Neural cell (in vitro differentiated cells): ENCODE data around the gene MYOG. TPM values are rescaled to one million over a fixed set of nuclear protein-coding genes. Genes with fewer than 3 reads are reported as not detected.

Source experiments
- H2AFZ ChIP-seq: fragments of 200-600, 300-800 bp; sonication (generic), shearing (Covaris generic); 2 replicates; pipeline ENCODE4 v1.6.0; 2014; ENCODE audit warnings: low read depth, mild to moderate bottlenecking, antibody characterized with exemption, low read length, moderate library complexity
- H3F3A ChIP-seq: fragments of 200-600 bp; shearing (Covaris generic); 2 replicates; pipeline ENCODE4 v1.6.1; 2016; ENCODE audit warnings: mild to moderate bottlenecking, moderate library complexity, mixed read lengths, antibody characterized with exemption, low read length; ENCODE audit not compliant: insufficient read depth, poor library complexity, severe bottlenecking
- H3K27ac ChIP-seq: fragments of 200-600, 300-800 bp; sonication (generic), shearing (Covaris generic); 2 replicates; pipeline ENCODE4 v1.5.1; 2014; ENCODE audit warnings: mild to moderate bottlenecking, low read length, moderate library complexity
- H3K27me3 ChIP-seq: fragments of 300-800, 200-600 bp; sonication (generic), shearing (Covaris generic); 2 replicates; pipeline ENCODE4 v1.6.0; 2014; ENCODE audit warnings: mild to moderate bottlenecking, low read depth, low read length, moderate library complexity; ENCODE audit not compliant: insufficient read depth
- H3K36me3 ChIP-seq: fragments of 300-800, 200-600 bp; sonication (generic), shearing (Covaris generic); 2 replicates; pipeline ENCODE4 v1.5.1; 2014; ENCODE audit warnings: mild to moderate bottlenecking, antibody characterized with exemption, low read length, moderate library complexity; ENCODE audit not compliant: insufficient read depth
- H3K4me2 ChIP-seq: fragments of 300-800, 200-600 bp; sonication (generic), shearing (Covaris generic); 2 replicates; pipeline ENCODE4 v1.6.0; 2014; ENCODE audit warnings: mild to moderate bottlenecking, low read length
- H3K4me3 ChIP-seq: fragments of 300-800, 200-600 bp; sonication (generic), shearing (Covaris generic); 2 replicates; pipeline ENCODE4 v1.5.1; 2014; ENCODE audit warnings: mild to moderate bottlenecking, low read length, moderate library complexity
- H3K79me2 ChIP-seq: fragments of 200-600 bp; shearing (Covaris generic); replicated peaks from 2 replicates; pipeline ENCODE4 v1.6.0; 2014; ENCODE audit warnings: mild to moderate bottlenecking, low read length, moderate library complexity; ENCODE audit not compliant: insufficient read depth
- H3K9ac ChIP-seq: fragments of 300-800, 200-600 bp; sonication (generic), shearing (Covaris generic); 2 replicates; pipeline ENCODE4 v1.6.1; 2016; ENCODE audit warnings: mild to moderate bottlenecking, low read length, mixed read lengths
- H3K9me2 ChIP-seq: fragments of 200-600 bp; shearing (Covaris generic); 2 replicates; pipeline ENCODE4 v1.6.1; 2016; ENCODE audit warnings: mild to moderate bottlenecking, low read length, mixed read lengths; ENCODE audit not compliant: insufficient read depth
- H3K9me3 ChIP-seq: fragments of 200-600, 300-800 bp; sonication (generic), shearing (Covaris generic); 2 replicates; pipeline ENCODE4 v1.6.1; 2016; ENCODE audit warnings: mild to moderate bottlenecking, mixed run types, low read length, moderate library complexity, mixed read lengths
- H4K20me1 ChIP-seq: fragments of 200-600 bp; shearing (Covaris generic); 2 replicates; pipeline ENCODE4 v1.6.1; 2016; ENCODE audit warnings: mild to moderate bottlenecking, mixed run types; ENCODE audit not compliant: insufficient read depth
- EP300 ChIP-seq: fragments of 450-650 bp; conservative IDR thresholded peaks from 2 replicates; pipeline ENCODE4 v1.6.1; 2014; ENCODE audit warnings: antibody characterized with exemption, mild to moderate bottlenecking, moderate library complexity; ENCODE audit not compliant: poor library complexity, severe bottlenecking
- EZH2 ChIP-seq: fragments of 200-600, 300-800 bp; shearing (Covaris generic), sonication (generic); IDR thresholded peaks from 2 replicates; pipeline ENCODE4 v1.6.1; 2014; ENCODE audit warnings: antibody characterized with exemption, low read length, borderline replicate concordance, mild to moderate bottlenecking; ENCODE audit not compliant: insufficient read depth, poor library complexity, severe bottlenecking
- MXI1 ChIP-seq: fragments of 450-650 bp; conservative IDR thresholded peaks from 2 replicates; pipeline ENCODE4 v1.6.1; 2014; ENCODE audit warnings: antibody characterized with exemption, mild to moderate bottlenecking; ENCODE audit not compliant: poor library complexity, severe bottlenecking
- POLR2AphosphoS5 ChIP-seq: IDR thresholded peaks from 2 replicates; pipeline ENCODE4 v1.6.1; 2012
- RAD21 ChIP-seq: fragments of 450-650 bp; conservative IDR thresholded peaks from 2 replicates; pipeline ENCODE4 v1.6.1; 2014; ENCODE audit warnings: antibody characterized with exemption, mild to moderate bottlenecking, moderate library complexity
- REST ChIP-seq: IDR thresholded peaks from 2 replicates; pipeline ENCODE4 v1.6.1; 2012; ENCODE audit warnings: borderline replicate concordance
- SMC3 ChIP-seq: fragments of 450-650 bp; conservative IDR thresholded peaks from 2 replicates; pipeline ENCODE4 v1.6.1; 2014; ENCODE audit warnings: antibody characterized with exemption, mild to moderate bottlenecking, moderate library complexity; ENCODE audit not compliant: poor library complexity
- TAF1 ChIP-seq: IDR thresholded peaks from 2 replicates; pipeline ENCODE4 v1.6.1; 2012; ENCODE audit warnings: low read depth
- polyA plus RNA-seq: library from polyadenylated mRNA; depleted of rRNA; stranded (reverse); fragments of >200 nt; gene quantifications from 2 replicates; pipeline ENCODE4 v1.2.3, GENCODE V29; 2014
- TF ChIP-seq, protein P1 (sequence below): fragments of 450-650 bp; IDR thresholded peaks from 2 replicates; pipeline ENCODE4 v1.5.1; 2014; ENCODE audit warnings: antibody characterized with exemption, mild to moderate bottlenecking, moderate library complexity; ENCODE audit not compliant: poor library complexity, severe bottlenecking

The MYOG gene
- polyA plus RNA-seq, 1 donor from 2014 or later, result not detected

DNA sequence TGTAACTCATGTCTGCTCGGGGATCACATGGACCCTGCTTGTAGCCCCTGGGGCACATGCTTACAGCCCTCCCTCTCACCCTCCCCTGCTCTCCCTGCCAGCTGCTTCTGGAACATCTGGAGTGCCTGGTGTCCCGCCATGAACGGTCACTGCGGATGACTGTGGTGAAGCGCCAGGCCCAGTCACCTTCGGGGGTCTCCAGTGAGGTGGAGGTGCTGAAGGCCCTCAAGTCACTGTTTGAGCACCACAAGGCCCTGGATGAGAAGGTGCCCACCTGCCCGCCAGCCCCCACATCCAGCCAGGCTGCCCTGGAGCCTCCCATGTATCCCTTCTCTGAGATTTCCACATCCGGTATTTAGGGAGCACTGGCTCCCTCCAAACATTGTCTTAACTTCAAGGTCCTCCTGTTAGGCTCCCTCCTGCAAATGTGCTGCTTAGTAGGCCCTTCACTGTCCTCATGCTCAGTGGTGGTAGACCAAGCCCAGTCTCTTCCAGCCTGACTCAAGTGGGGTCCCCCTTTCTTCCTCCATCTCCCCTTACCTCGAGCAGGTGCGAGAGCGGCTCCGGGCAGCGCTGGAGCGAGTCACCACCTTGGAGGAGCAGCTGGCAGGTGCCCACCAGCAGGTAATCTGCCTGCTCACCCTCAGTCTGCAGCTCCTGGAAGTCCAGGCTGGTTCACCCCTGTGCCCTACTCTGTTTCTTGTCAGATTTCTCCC, 41.8 kb downstream of the MYOG start:
- Histone ChIP-seq H3K9ac (no peak overlapping the region), H3K9me2 (no peaks in the 10 kb centered on the region), H2AFZ (no peak overlapping the region), H3K27me3 (no peaks in the 10 kb centered on the region), H3K27ac (no peak overlapping the region), H3K9me3 (no peaks in the 10 kb centered on the region), H3K4me3 (no peak overlapping the region), H3K4me2 (no peak overlapping the region), H3K36me3 (no peaks in the 10 kb centered on the region), H4K20me1 (no peaks in the 10 kb centered on the region), H3K79me2 (no peaks in the 10 kb centered on the region), H3F3A (no peaks in the 10 kb centered on the region)
- TF ChIP-seq EZH2, result no peak
- TF ChIP-seq SMC3, result no peak
- TF ChIP-seq REST, result no peak

DNA sequence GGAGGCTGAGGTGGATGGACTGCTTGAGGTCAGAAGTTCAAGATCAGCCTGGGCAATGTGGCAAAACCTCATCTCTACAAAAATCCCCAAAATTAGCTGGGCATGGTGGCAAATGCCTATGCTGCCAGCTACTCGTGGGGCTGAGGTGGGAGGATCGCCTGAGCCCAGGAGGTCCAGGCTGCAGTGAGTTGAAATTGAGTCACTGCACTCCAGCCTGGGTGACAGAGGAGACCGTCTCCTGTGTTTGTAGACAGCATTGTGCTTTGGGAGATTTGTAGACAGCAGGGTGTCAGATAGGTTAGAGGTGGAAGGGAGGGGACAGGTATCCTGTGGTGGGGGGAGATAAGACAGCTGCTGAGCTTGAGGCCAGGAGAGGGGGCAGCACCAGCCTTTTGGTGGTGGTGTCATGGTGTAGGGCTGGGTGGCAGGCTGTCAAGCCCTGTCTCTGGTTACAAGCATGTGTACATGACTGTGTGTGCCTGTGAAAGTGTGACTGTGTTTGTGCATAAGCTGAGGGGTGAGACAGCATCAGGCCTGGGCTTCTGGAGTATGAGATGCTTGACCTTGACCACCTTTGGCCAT, 44.4 kb downstream of the MYOG start:
- H3K9ac ChIP-seq, result no peak overlapping the region
- H3F3A ChIP-seq, result no peaks in the 10 kb centered on the region
- no peaks in the 10 kb centered on the region for H4K20me1 ChIP-seq
- no peak overlapping the region for H3K4me3 ChIP-seq
- H3K27me3 ChIP-seq, result no peaks in the 10 kb centered on the region
- no peak overlapping the region for H3K4me2 ChIP-seq
- H3K9me2 ChIP-seq, result no peaks in the 10 kb centered on the region
- H3K79me2 ChIP-seq, result no peaks in the 10 kb centered on the region
- no peaks in the 10 kb centered on the region for H3K36me3 ChIP-seq
- TF ChIP-seq TAF1 (no peak), SMC3 (no peak), EP300 (no peak), EZH2 (no peak), POLR2AphosphoS5 (no peak), MXI1 (no peak), RAD21 (no peak), REST (no peak)
- TF ChIP-seq, protein P1, sequence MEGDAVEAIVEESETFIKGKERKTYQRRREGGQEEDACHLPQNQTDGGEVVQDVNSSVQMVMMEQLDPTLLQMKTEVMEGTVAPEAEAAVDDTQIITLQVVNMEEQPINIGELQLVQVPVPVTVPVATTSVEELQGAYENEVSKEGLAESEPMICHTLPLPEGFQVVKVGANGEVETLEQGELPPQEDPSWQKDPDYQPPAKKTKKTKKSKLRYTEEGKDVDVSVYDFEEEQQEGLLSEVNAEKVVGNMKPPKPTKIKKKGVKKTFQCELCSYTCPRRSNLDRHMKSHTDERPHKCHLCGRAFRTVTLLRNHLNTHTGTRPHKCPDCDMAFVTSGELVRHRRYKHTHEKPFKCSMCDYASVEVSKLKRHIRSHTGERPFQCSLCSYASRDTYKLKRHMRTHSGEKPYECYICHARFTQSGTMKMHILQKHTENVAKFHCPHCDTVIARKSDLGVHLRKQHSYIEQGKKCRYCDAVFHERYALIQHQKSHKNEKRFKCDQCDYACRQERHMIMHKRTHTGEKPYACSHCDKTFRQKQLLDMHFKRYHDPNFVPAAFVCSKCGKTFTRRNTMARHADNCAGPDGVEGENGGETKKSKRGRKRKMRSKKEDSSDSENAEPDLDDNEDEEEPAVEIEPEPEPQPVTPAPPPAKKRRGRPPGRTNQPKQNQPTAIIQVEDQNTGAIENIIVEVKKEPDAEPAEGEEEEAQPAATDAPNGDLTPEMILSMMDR, result no peak
- H3K27ac ChIP-seq, result no peak overlapping the region
- H3K9me3 ChIP-seq, result no peaks in the 10 kb centered on the region
- no peak overlapping the region for H2AFZ ChIP-seq
